Ovary (tissue), 9 donors: Measurements from ENCODE around the gene CARD18. TPM values are rescaled to one million over a fixed set of nuclear protein-coding genes. Genes with fewer than 3 reads are reported as not detected.

Experiments
- DNase-seq, 5 donors: peaks; one replicate each; pipeline ENCODE4 v3.0.0-alpha.2; 2019 to 2020
- H3K27ac ChIP-seq, 2 donors: fragments of 200-600 bp; one replicate each; pipeline versions ENCODE4 v1.5.1 to v1.8.0; 2019 to 2022
- H3K27me3 ChIP-seq: fragments of 200-600 bp; one replicate; pipeline ENCODE4 v1.8.0; 2022
- H3K36me3 ChIP-seq: fragments of 200-600 bp; sonication (generic); one replicate; pipeline ENCODE4 v1.5.1; 2019
- H3K4me1 ChIP-seq: one replicate; pipeline ENCODE4 v1.8.1; 2013; ENCODE audit warnings: mild to moderate bottlenecking, moderate library complexity; ENCODE audit not compliant: insufficient read depth
- H3K4me3 ChIP-seq: fragments of 200-600 bp; sonication (generic); one replicate; pipeline ENCODE4 v1.5.1; 2017
- H3K9me3 ChIP-seq, 2 donors: fragments of 200-600 bp in 1 of 2; sonication (generic) in 1 of 2; one replicate each; pipeline versions ENCODE4 v1.5.1 to v1.8.1; 2013 to 2019; ENCODE audit warnings: mild to moderate bottlenecking in 1 of 2, moderate library complexity in 1 of 2
- EP300 ChIP-seq: sonication (generic); formaldehyde crosslinking; IDR thresholded peaks from one replicate; pipeline ENCODE4 v1.6.1; 2017; ENCODE audit warnings: antibody characterized with exemption
- POLR2A ChIP-seq: fragments of 450-650 bp; IDR thresholded peaks from one replicate; pipeline ENCODE4 v1.6.1; 2017; ENCODE audit warnings: antibody characterized with exemption, mild to moderate bottlenecking, moderate library complexity
- WGBS, 3 donors: extraction: QIAGEN DNeasy Blood & Tissue Kit in 1 of 3; methylation state at CpG; one replicate each; pipeline versions ENCODE4 v1.1.5 to v1.1.7; 2013 to 2017; 5-methylcytosine and 5-hydroxymethylcytosine counted together
- intact Hi-C, 4 donors: fragments of 100-400 bp; cut with DNase I; formaldehyde crosslinking; loops; one replicate each; pipeline versions ENCODE4 v1.11.0 to v1.15.1; 2022 to 2023
- polyA plus RNA-seq, 2 donors: library from polyadenylated mRNA; stranded (reverse); fragments of 200-250 nt in 1 of 2; fragments of 350-450 nt in 1 of 2; fragmentation: Illumina TruSeq in 1 of 2; extraction: RNeasy Lipid Tissue Mini Kit (QIAGEN cat#74804) in 1 of 2; gene quantifications; one replicate each; pipeline ENCODE4 v1.2.3, GENCODE V29; 2013 to 2014
- total RNA-seq, 7 donors: library from RNA; depleted of rRNA in 2 of 7; stranded (reverse); fragments of >200 nt in 2 of 7; fragmentation: NEBNext Ultra II Directional in 3 of 7; extraction: Animal tissue kit (Norgen Biotek cat#: 25700) in 3 of 7; gene quantifications; one replicate each; pipeline versions ENCODE4 v1.1.0 to v1.2.4, GENCODE V29; 2016 to 2023
- TF ChIP-seq, protein P1 (sequence below), 3 donors: fragments of 450-650 bp in 2 of 3; fragments of 200-600 bp in 1 of 3; IDR thresholded peaks; one replicate each; pipeline versions ENCODE4 v1.5.1 to v1.8.0; 2016 to 2022; ENCODE audit warnings: antibody characterized with exemption in 3 of 3, mild to moderate bottlenecking in 1 of 3
- donor health status: DM: no; HTN: no; CAD: no; lungs with moderate emphysema.
- donor health status: DM: no; HTN: no; CAD: no.
- donor health status: Bipolar disorder and iron deficiency.
- donor health status: DM: yes; HTN: yes; CAD: no.
- donor health status: DM: no; HTN: no; CAD: no.
- donor health status: DM: yes; HTN: yes; CAD: no.

Gene CARD18
- total and polyA plus RNA-seq, 9 donors = not detected

GRCh38 chr11:105144887-105145286 is 5.3 kb upstream of the CARD18 start:
- Histone ChIP-seq H3K27ac (no peak overlapping the region), H3K4me3 (no peak overlapping the region), H3K9me3 (no peaks in the 10 kb centered on the region), H3K4me1 (no peaks in the 10 kb centered on the region), H3K27me3 (no peaks in the 10 kb centered on the region), H3K36me3 (no peaks in the 10 kb centered on the region)
- no peak for DNase-seq
- 80 to 87% (median 85%) methylated on average over 2 of the region's 2 CpGs for WGBS, 3 donors
- intact Hi-C loops = no loop called here
- TF ChIP-seq POLR2A (no peak), EP300 (no peak)
- TF ChIP-seq, protein P1, sequence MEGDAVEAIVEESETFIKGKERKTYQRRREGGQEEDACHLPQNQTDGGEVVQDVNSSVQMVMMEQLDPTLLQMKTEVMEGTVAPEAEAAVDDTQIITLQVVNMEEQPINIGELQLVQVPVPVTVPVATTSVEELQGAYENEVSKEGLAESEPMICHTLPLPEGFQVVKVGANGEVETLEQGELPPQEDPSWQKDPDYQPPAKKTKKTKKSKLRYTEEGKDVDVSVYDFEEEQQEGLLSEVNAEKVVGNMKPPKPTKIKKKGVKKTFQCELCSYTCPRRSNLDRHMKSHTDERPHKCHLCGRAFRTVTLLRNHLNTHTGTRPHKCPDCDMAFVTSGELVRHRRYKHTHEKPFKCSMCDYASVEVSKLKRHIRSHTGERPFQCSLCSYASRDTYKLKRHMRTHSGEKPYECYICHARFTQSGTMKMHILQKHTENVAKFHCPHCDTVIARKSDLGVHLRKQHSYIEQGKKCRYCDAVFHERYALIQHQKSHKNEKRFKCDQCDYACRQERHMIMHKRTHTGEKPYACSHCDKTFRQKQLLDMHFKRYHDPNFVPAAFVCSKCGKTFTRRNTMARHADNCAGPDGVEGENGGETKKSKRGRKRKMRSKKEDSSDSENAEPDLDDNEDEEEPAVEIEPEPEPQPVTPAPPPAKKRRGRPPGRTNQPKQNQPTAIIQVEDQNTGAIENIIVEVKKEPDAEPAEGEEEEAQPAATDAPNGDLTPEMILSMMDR (IDR thresholded peaks at IDR 0.05) = no peak

DNA sequence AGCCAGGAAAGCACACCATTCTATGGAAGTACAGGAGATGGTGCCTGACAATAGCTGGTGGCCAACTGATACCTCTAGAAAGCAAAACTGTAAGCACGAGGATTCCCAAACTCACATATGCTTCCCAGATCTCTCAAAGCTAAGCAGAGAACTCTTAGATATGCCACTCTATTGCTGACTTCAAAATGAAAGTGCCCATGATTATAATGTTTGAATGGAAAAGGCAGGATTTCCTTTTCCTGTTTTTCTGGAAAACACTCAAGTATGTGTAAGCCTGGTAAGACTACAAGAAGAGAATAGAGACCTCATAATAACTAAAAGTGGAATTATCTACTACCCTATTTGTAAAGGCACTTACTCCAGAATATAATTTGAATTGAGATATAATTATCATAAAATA is 2.6 kb upstream of the CARD18 start:
- no peak overlapping the region for H3K4me3 ChIP-seq
- no peaks in the 10 kb centered on the region for H3K27me3 ChIP-seq
- no peak for DNase-seq
- H3K4me1 ChIP-seq = no peaks in the 10 kb centered on the region
- no peaks in the 10 kb centered on the region for H3K9me3 ChIP-seq
- WGBS, 3 donors = 76 to 88% (median 81%) methylated on average over 1 of the region's 1 CpG
- no peaks in the 10 kb centered on the region for H3K36me3 ChIP-seq
- H3K27ac ChIP-seq = no peak overlapping the region
- intact Hi-C loops = no loop called here
- TF ChIP-seq, protein P1 (IDR thresholded peaks at IDR 0.05) = no peak
- TF ChIP-seq EP300 = no peak
- no peak for TF ChIP-seq POLR2A

DNA sequence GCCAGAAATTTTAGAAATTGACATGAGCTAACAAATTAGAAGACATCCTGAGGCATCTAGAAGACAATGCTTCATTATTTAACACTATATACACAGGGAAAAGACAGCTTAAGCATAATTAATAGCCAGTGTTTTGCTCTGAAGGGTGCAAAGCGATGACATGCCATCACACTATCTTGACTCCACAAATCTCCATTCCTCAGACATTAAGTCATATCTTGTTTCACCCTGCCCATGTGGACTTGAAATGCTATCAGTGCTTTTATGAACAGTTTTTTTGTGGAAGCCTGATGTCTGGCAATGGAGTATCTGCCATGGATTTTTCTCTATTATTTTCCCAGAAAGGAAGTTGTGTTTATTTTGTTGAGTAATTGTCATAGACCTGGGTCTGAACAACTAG is 2.3 kb downstream of the CARD18 start:
- H3K36me3 ChIP-seq = no peaks in the 10 kb centered on the region
- intact Hi-C loops = no loop called here
- H3K9me3 ChIP-seq = no peaks in the 10 kb centered on the region
- no peaks in the 10 kb centered on the region for H3K27me3 ChIP-seq
- no peak for TF ChIP-seq POLR2A
- TF ChIP-seq, protein P1 (IDR thresholded peaks at IDR 0.05) = no peak
- TF ChIP-seq EP300 = no peak
- WGBS, 3 donors = 67 to 77% (median 72%) methylated on average over 1 of the region's 1 CpG
- no peak for DNase-seq
- no peaks in the 10 kb centered on the region for H3K4me1 ChIP-seq
- no peak overlapping the region for H3K4me3 ChIP-seq
- H3K27ac ChIP-seq = no peak overlapping the region

- intact Hi-C loops = no loop called here
- Histone ChIP-seq H3K4me1 (no peaks in the 10 kb centered on the region), H3K36me3 (no peaks in the 10 kb centered on the region), H3K9me3 (no peaks in the 10 kb centered on the region), H3K4me3 (no peak overlapping the region), H3K27ac (no peak overlapping the region), H3K27me3 (no peaks in the 10 kb centered on the region)
- WGBS, 3 donors = 22 to 37% (median 32%) methylated on average over 4 of the region's 4 CpGs
- TF ChIP-seq POLR2A (no peak), EP300 (no peak)
- TF ChIP-seq, protein P1 (IDR thresholded peaks at IDR 0.05) = no peak
- no peak for DNase-seq
Observed at GRCh38 chr11:105135883-105136282, 3.7 kb downstream of the CARD18 start.
